Neural cell (in vitro differentiated cells): ENCODE data around the gene SLC26A9.

Experiments
- EP300 ChIP-seq: fragments of 450-650 bp; conservative IDR thresholded peaks from 2 replicates; pipeline ENCODE4 v1.6.1; 2014; ENCODE audit warnings: antibody characterized with exemption, mild to moderate bottlenecking, moderate library complexity; ENCODE audit not compliant: poor library complexity, severe bottlenecking
- EZH2 ChIP-seq: fragments of 200-600, 300-800 bp; shearing (Covaris generic), sonication (generic); IDR thresholded peaks from 2 replicates; pipeline ENCODE4 v1.6.1; 2014; ENCODE audit warnings: antibody characterized with exemption, low read length, borderline replicate concordance, mild to moderate bottlenecking; ENCODE audit not compliant: insufficient read depth, poor library complexity, severe bottlenecking
- MXI1 ChIP-seq: fragments of 450-650 bp; conservative IDR thresholded peaks from 2 replicates; pipeline ENCODE4 v1.6.1; 2014; ENCODE audit warnings: antibody characterized with exemption, mild to moderate bottlenecking; ENCODE audit not compliant: poor library complexity, severe bottlenecking
- POLR2AphosphoS5 ChIP-seq: IDR thresholded peaks from 2 replicates; pipeline ENCODE4 v1.6.1; 2012
- RAD21 ChIP-seq: fragments of 450-650 bp; conservative IDR thresholded peaks from 2 replicates; pipeline ENCODE4 v1.6.1; 2014; ENCODE audit warnings: antibody characterized with exemption, mild to moderate bottlenecking, moderate library complexity
- TAF1 ChIP-seq: IDR thresholded peaks from 2 replicates; pipeline ENCODE4 v1.6.1; 2012; ENCODE audit warnings: low read depth
- TF ChIP-seq, protein P1 (sequence below): fragments of 450-650 bp; IDR thresholded peaks from 2 replicates; pipeline ENCODE4 v1.5.1; 2014; ENCODE audit warnings: antibody characterized with exemption, mild to moderate bottlenecking, moderate library complexity; ENCODE audit not compliant: poor library complexity, severe bottlenecking
- TF ChIP-seq, protein P2 (sequence below): IDR thresholded peaks from 2 replicates; pipeline ENCODE4 v1.6.1; 2012; ENCODE audit warnings: borderline replicate concordance

DNA sequence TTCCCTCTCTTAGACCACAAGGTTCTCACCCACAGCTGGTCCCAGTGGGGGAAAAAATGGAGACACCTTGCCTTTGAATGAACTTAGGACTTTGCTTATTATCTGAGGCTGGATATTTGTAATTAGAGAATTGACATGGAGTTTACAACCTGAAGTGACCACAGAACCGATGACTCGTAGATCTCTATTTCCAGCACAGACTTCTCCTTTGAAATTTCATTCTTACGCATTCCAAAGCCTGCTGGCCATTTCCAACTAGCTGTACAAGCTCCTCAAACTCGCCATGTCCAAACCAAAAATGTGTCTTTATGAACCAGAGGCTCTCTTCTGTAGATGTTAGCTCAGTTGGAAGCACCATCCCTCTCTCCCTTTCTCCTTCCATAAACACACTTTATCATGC lies 48.0 kb upstream of the SLC26A9 start:
- TF ChIP-seq, protein P1, sequence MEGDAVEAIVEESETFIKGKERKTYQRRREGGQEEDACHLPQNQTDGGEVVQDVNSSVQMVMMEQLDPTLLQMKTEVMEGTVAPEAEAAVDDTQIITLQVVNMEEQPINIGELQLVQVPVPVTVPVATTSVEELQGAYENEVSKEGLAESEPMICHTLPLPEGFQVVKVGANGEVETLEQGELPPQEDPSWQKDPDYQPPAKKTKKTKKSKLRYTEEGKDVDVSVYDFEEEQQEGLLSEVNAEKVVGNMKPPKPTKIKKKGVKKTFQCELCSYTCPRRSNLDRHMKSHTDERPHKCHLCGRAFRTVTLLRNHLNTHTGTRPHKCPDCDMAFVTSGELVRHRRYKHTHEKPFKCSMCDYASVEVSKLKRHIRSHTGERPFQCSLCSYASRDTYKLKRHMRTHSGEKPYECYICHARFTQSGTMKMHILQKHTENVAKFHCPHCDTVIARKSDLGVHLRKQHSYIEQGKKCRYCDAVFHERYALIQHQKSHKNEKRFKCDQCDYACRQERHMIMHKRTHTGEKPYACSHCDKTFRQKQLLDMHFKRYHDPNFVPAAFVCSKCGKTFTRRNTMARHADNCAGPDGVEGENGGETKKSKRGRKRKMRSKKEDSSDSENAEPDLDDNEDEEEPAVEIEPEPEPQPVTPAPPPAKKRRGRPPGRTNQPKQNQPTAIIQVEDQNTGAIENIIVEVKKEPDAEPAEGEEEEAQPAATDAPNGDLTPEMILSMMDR, result no peak
- TF ChIP-seq RAD21 (no peak), EZH2 (no peak), TAF1 (no peak), POLR2AphosphoS5 (no peak), MXI1 (no peak), EP300 (no peak)
- TF ChIP-seq, protein P2, sequence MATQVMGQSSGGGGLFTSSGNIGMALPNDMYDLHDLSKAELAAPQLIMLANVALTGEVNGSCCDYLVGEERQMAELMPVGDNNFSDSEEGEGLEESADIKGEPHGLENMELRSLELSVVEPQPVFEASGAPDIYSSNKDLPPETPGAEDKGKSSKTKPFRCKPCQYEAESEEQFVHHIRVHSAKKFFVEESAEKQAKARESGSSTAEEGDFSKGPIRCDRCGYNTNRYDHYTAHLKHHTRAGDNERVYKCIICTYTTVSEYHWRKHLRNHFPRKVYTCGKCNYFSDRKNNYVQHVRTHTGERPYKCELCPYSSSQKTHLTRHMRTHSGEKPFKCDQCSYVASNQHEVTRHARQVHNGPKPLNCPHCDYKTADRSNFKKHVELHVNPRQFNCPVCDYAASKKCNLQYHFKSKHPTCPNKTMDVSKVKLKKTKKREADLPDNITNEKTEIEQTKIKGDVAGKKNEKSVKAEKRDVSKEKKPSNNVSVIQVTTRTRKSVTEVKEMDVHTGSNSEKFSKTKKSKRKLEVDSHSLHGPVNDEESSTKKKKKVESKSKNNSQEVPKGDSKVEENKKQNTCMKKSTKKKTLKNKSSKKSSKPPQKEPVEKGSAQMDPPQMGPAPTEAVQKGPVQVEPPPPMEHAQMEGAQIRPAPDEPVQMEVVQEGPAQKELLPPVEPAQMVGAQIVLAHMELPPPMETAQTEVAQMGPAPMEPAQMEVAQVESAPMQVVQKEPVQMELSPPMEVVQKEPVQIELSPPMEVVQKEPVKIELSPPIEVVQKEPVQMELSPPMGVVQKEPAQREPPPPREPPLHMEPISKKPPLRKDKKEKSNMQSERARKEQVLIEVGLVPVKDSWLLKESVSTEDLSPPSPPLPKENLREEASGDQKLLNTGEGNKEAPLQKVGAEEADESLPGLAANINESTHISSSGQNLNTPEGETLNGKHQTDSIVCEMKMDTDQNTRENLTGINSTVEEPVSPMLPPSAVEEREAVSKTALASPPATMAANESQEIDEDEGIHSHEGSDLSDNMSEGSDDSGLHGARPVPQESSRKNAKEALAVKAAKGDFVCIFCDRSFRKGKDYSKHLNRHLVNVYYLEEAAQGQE, result no peak
